ENCODE data around the gene CBFA2T2. TPM values are rescaled to one million over a fixed set of nuclear protein-coding genes. Genes with fewer than 3 reads are reported as not detected.
A peak's percentile ranks its signal among the peaks of the same experiment; 100 is the strongest.
"Not testable (repeated sequence)": the region's sequence is repeated elsewhere in the genome, so short reads cannot be mapped to it uniquely, and the experiment has no call there.

Gene CBFA2T2
- 9.5 and 9.6 TPM in 2 replicates for polyA plus RNA-seq (2013)

- Histone ChIP-seq H2BK120ac (ENCODE audit: insufficient read depth, low read length, poor library complexity) (peak within 1 kb of the TSS; percentile 3), H3K9ac (ENCODE audit: low read length) (peak within 1 kb of the TSS; percentile 88), H3K4me2 (ENCODE audit: low read length) (peak within 1 kb of the TSS; percentile 94), H2AFZ (ENCODE audit: insufficient read depth, low read length, poor library complexity) (peak within 1 kb of the TSS; percentile 71), H3K27ac (ENCODE audit: low read depth, low read length) (peak within 1 kb of the TSS; percentile 86), H3K36me3 (ENCODE audit: control insufficient read depth in 1 of 2, insufficient read depth in 2 of 2, low read length in 2 of 2) (no peaks in the 10 kb centered on the region), H3K79me2 (ENCODE audit: control insufficient read depth, insufficient read depth, low read length, poor library complexity) (peaks cover 7% of the 10 kb centered on the region), H2BK5ac (ENCODE audit: low read depth, low read length, poor library complexity) (peak within 1 kb of the TSS; percentile 75), H3K18ac (ENCODE audit: low read length) (peak within 1 kb of the TSS; percentile 34), H4K91ac (ENCODE audit: low read depth, low read length) (peak within 1 kb of the TSS; percentile 79), H3K23ac (ENCODE audit: low read length) (peak within 1 kb of the TSS; percentile 83), H3K79me1 (ENCODE audit: low read length) (peaks cover 12% of the 10 kb centered on the region), H2BK12ac (ENCODE audit: low read length) (no peak within 1 kb of the TSS), H3K4ac (ENCODE audit: low read depth, low read length) (peak within 1 kb of the TSS; percentile 68), H4K8ac (ENCODE audit: low read depth, low read length) (peak within 1 kb of the TSS; percentile 87), H4K12ac (ENCODE audit: low read depth, low read length) (peak within 1 kb of the TSS; percentile 79), H3K9me3 (ENCODE audit: insufficient read depth, low read depth, low read length) (no peaks in the 10 kb centered on the region), H3K4me3 (ENCODE audit: low read depth, low read length) (peak within 1 kb of the TSS; percentile 83), H3K4me1 (ENCODE audit: control insufficient read depth in 1 of 2, insufficient read depth in 2 of 2, low read length in 2 of 2) (peaks cover 2 to 3% of the 10 kb centered on the region in 2 experiments), H3K14ac (ENCODE audit: low read length) (peak within 1 kb of the TSS; percentile 18), H2AK5ac (ENCODE audit: low read length) (peak within 1 kb of the TSS; percentile 29), H3K27me3 (ENCODE audit: insufficient read depth, low read length) (no peaks in the 10 kb centered on the region)
- no CpG with 5 or more reads among the region's 105 CpGs for WGBS (ENCODE audit: extremely low coverage, insufficient coverage, insufficient read length)
- peak in 1 of 2 donors; percentile 55 for DNase-seq
Observed at GRCh38 chr20:33490023-33490933, at the start of gene CBFA2T2. CBFA2T2 (plus strand) TSS chr20:33490096; CDS start chr20:33490268, 172 bp downstream.

- H3K79me2 ChIP-seq (ENCODE audit: control insufficient read depth, insufficient read depth, low read length, poor library complexity); H3K4ac ChIP-seq (ENCODE audit: low read depth, low read length); H3K23ac ChIP-seq (ENCODE audit: low read length); H3K9me3 ChIP-seq (ENCODE audit: insufficient read depth, low read depth, low read length); H3K27ac ChIP-seq (ENCODE audit: low read depth, low read length); H2AK5ac ChIP-seq (ENCODE audit: low read length); H3K4me2 ChIP-seq (ENCODE audit: low read length); H3K4me3 ChIP-seq (ENCODE audit: low read depth, low read length); H3K36me3 ChIP-seq (ENCODE audit: control insufficient read depth in 1 of 2, insufficient read depth in 2 of 2, low read length in 2 of 2); DNase-seq; H2BK120ac ChIP-seq (ENCODE audit: insufficient read depth, low read length, poor library complexity); H2BK5ac ChIP-seq (ENCODE audit: low read depth, low read length, poor library complexity); H3K27me3 ChIP-seq (ENCODE audit: insufficient read depth, low read length); H3K14ac ChIP-seq (ENCODE audit: low read length); H2AFZ ChIP-seq (ENCODE audit: insufficient read depth, low read length, poor library complexity); H3K9ac ChIP-seq (ENCODE audit: low read length); H3K79me1 ChIP-seq (ENCODE audit: low read length); H2BK12ac ChIP-seq (ENCODE audit: low read length); H4K8ac ChIP-seq (ENCODE audit: low read depth, low read length); H4K91ac ChIP-seq (ENCODE audit: low read depth, low read length); H3K18ac ChIP-seq (ENCODE audit: low read length); H4K12ac ChIP-seq (ENCODE audit: low read depth, low read length); H3K4me1 ChIP-seq (ENCODE audit: control insufficient read depth in 1 of 2, insufficient read depth in 2 of 2, low read length in 2 of 2): not testable (repeated sequence)
- no CpG with 5 or more reads among the region's 7 CpGs for WGBS (ENCODE audit: extremely low coverage, insufficient coverage, insufficient read length)
Observed at GRCh38 chr20:33440562-33440961, 49.3 kb upstream of the CBFA2T2 start.

GRCh38 chr20:33441142-33441955 is 48.5 kb upstream of the CBFA2T2 start:
- no peak overlapping the region for H4K12ac ChIP-seq (ENCODE audit: low read depth, low read length)
- no peak overlapping the region for H2BK120ac ChIP-seq (ENCODE audit: insufficient read depth, low read length, poor library complexity)
- no peak overlapping the region for H2BK12ac ChIP-seq (ENCODE audit: low read length)
- no peak overlapping the region for H4K8ac ChIP-seq (ENCODE audit: low read depth, low read length)
- WGBS (ENCODE audit: extremely low coverage, insufficient coverage, insufficient read length), result no CpG with 5 or more reads among the region's 7 CpGs
- no peak overlapping the region for H2AFZ ChIP-seq (ENCODE audit: insufficient read depth, low read length, poor library complexity)
- no peak overlapping the region for H3K4me3 ChIP-seq (ENCODE audit: low read depth, low read length)
- no peaks in the 10 kb centered on the region for H3K9me3 ChIP-seq (ENCODE audit: insufficient read depth, low read depth, low read length)
- no peak overlapping the region for H3K23ac ChIP-seq (ENCODE audit: low read length)
- no peak overlapping the region for H3K27ac ChIP-seq (ENCODE audit: low read depth, low read length)
- no peak overlapping the region for H3K4me2 ChIP-seq (ENCODE audit: low read length)
- no peak overlapping the region for H3K18ac ChIP-seq (ENCODE audit: low read length)
- no peak overlapping the region for H2BK5ac ChIP-seq (ENCODE audit: low read depth, low read length, poor library complexity)
- no peak for DNase-seq
- H3K4ac ChIP-seq (ENCODE audit: low read depth, low read length), result no peak overlapping the region
- no peaks in the 10 kb centered on the region for H3K79me2 ChIP-seq (ENCODE audit: control insufficient read depth, insufficient read depth, low read length, poor library complexity)
- no peak overlapping the region for H2AK5ac ChIP-seq (ENCODE audit: low read length)
- peaks cover 2 to 6% of the 10 kb centered on the region in 2 experiments for H3K4me1 ChIP-seq (ENCODE audit: control insufficient read depth in 1 of 2, insufficient read depth in 2 of 2, low read length in 2 of 2)
- H3K14ac ChIP-seq (ENCODE audit: low read length), result no peak overlapping the region
- peaks cover 10% of the 10 kb centered on the region for H3K27me3 ChIP-seq (ENCODE audit: insufficient read depth, low read length)
- H4K91ac ChIP-seq (ENCODE audit: low read depth, low read length), result no peak overlapping the region
- H3K9ac ChIP-seq (ENCODE audit: low read length), result no peak overlapping the region
- H3K79me1 ChIP-seq (ENCODE audit: low read length), result no peaks in the 10 kb centered on the region
- H3K36me3 ChIP-seq (ENCODE audit: control insufficient read depth in 1 of 2, insufficient read depth in 2 of 2, low read length in 2 of 2), result no peaks in the 10 kb centered on the region

GRCh38 chr20:33442136-33443005 is 47.5 kb upstream of the CBFA2T2 start:
- Histone ChIP-seq H3K79me2 (ENCODE audit: control insufficient read depth, insufficient read depth, low read length, poor library complexity) (no peaks in the 10 kb centered on the region), H3K4me3 (ENCODE audit: low read depth, low read length) (peak overlapping the region; percentile 10), H2BK120ac (ENCODE audit: insufficient read depth, low read length, poor library complexity) (no peak overlapping the region), H3K23ac (ENCODE audit: low read length) (no peak overlapping the region), H3K18ac (ENCODE audit: low read length) (no peak overlapping the region), H3K36me3 (ENCODE audit: control insufficient read depth in 1 of 2, insufficient read depth in 2 of 2, low read length in 2 of 2) (no peaks in the 10 kb centered on the region), H2BK12ac (ENCODE audit: low read length) (no peak overlapping the region), H4K12ac (ENCODE audit: low read depth, low read length) (no peak overlapping the region), H4K91ac (ENCODE audit: low read depth, low read length) (no peak overlapping the region), H3K27me3 (ENCODE audit: insufficient read depth, low read length) (peaks cover 10% of the 10 kb centered on the region), H3K4me2 (ENCODE audit: low read length) (peak overlapping the region; percentile 87), H3K14ac (ENCODE audit: low read length) (no peak overlapping the region), H3K79me1 (ENCODE audit: low read length) (no peaks in the 10 kb centered on the region), H3K9ac (ENCODE audit: low read length) (no peak overlapping the region), H2AK5ac (ENCODE audit: low read length) (no peak overlapping the region), H3K27ac (ENCODE audit: low read depth, low read length) (no peak overlapping the region), H3K4me1 (ENCODE audit: control insufficient read depth in 1 of 2, insufficient read depth in 2 of 2, low read length in 2 of 2) (peaks cover 2 to 6% of the 10 kb centered on the region in 2 experiments), H3K4ac (ENCODE audit: low read depth, low read length) (no peak overlapping the region), H3K9me3 (ENCODE audit: insufficient read depth, low read depth, low read length) (no peaks in the 10 kb centered on the region), H4K8ac (ENCODE audit: low read depth, low read length) (no peak overlapping the region), H2BK5ac (ENCODE audit: low read depth, low read length, poor library complexity) (no peak overlapping the region), H2AFZ (ENCODE audit: insufficient read depth, low read length, poor library complexity) (no peak overlapping the region)
- no peak for DNase-seq
- no CpG with 5 or more reads among the region's 9 CpGs for WGBS (ENCODE audit: extremely low coverage, insufficient coverage, insufficient read length)

Data from trophoblast cell (in vitro differentiated cells and primary cell).